Calu3 (cell line): ENCODE data around the gene RAD51B. TPM values are rescaled to one million over a fixed set of nuclear protein-coding genes. Genes with fewer than 3 reads are reported as not detected.
"Not testable (repeated sequence)": the region's sequence is repeated elsewhere in the genome, so short reads cannot be mapped to it uniquely, and the experiment has no call there.

Experiments used
- BruUV-seq: library from RNA; stranded (reverse); fragments of 400-500 nt; replicated peaks from 2 replicates; lab custom pipeline; 2021; lab: Mats Ljungman, UMichigan
- CTCF ChIA-PET: fragments of 300-600 bp; sonication (Branson Sonifier 250); formaldehyde crosslinking; loops from one replicate; lab custom pipeline; 2022; ENCODE audit warnings: antibody characterized with exemption; lab: Charles Lee
- DNase-seq: peaks from one replicate; pipeline ENCODE4 v3.0.0; 2022
- H3K27ac Mint-ChIP-seq: one replicate; pipeline ENCODE4 v1.8.0; 2022; ENCODE audit warnings: mixed read lengths; ENCODE audit not compliant: unreplicated experiment
- H3K27me3 Mint-ChIP-seq: one replicate; pipeline ENCODE4 v1.8.0; 2022; ENCODE audit warnings: mixed read lengths; ENCODE audit not compliant: unreplicated experiment
- H3K36me3 Mint-ChIP-seq: one replicate; pipeline ENCODE4 v1.8.0; 2022; ENCODE audit warnings: mild to moderate bottlenecking, moderate library complexity, mixed read lengths; ENCODE audit not compliant: insufficient read depth, unreplicated experiment
- H3K4me1 Mint-ChIP-seq: one replicate; pipeline ENCODE4 v1.8.0; 2022; ENCODE audit warnings: mild to moderate bottlenecking, low read depth, mixed read lengths; ENCODE audit not compliant: unreplicated experiment
- H3K4me3 Mint-ChIP-seq: one replicate; pipeline ENCODE4 v1.8.0; 2022; ENCODE audit warnings: mild to moderate bottlenecking, low read depth, moderate library complexity, mixed read lengths; ENCODE audit not compliant: unreplicated experiment
- H3K9me3 Mint-ChIP-seq: one replicate; pipeline ENCODE4 v1.8.0; 2022; ENCODE audit warnings: low read depth, mixed read lengths; ENCODE audit not compliant: unreplicated experiment
- intact Hi-C: fragments of 100-400 bp; cut with micrococcal nuclease; formaldehyde crosslinking; loops from one replicate; pipeline ENCODE4 v1.10.0; 2022; ENCODE audit not compliant: unreplicated experiment
- total RNA-seq: library from RNA; stranded (reverse); gene quantifications from 2 replicates; pipeline ENCODE4 v1.2.3, GENCODE V29; 2022
- TF ChIP-seq, protein P1 (sequence below): fragments of 200-600 bp; IDR thresholded peaks from one replicate; pipeline ENCODE4 v1.8.0; 2022; ENCODE audit warnings: antibody characterized with exemption; ENCODE audit not compliant: unreplicated experiment

The RAD51B gene
- total RNA-seq, 1 experiment from 2014 or later = 24.7 TPM

DNA sequence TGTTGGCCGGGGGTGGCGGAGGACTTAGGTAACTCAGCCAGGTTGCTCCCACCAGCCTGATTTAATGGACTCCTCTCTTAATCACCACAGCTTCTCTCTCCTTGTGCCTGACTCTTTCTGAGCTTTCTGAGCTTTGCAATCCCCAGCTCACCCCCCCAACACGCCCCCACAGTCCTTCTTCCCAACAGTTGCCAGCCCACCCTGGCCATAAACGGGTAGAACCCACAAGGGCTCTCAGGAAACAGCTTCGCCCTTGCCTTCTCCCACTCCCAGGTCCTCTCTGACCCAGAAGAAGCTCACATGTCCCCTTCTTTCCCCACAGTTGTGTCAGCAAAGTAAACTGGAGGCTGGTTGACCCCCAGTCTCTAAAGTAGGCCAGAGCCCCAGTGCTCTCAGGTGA is 940.4 kb downstream of the RAD51B start:
- CTCF ChIA-PET = interaction anchor here (0.7 to 1.0 kb wide), 3 partner anchors 15 to 26 kb away, joined by 3 to 4 read pairs (median 3); no protein-coding TSS in a partner anchor

DNA sequence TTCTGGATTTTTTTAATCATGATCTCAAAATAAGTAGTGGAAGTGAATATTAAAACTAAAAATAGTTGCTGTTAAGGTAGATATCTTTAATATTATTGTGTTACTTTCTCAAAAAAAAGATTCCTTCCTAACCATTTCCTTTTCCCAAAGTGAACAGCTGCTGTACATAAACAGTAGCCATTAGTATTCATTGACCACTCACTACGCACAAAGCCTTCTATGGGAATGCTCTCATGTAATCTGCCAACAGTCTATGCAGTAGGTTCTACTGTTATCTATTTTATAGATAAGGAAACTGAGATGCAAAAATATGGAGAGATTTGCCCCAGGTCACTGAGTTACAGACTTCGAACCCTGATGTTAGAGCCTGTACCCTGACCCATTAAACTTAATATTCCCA is 941.2 kb downstream of the RAD51B start:
- intact Hi-C loops = no loop called here
- H3K4me1 Mint-ChIP-seq = peaks cover 17% of the 10 kb centered on the region
- no peaks in the 10 kb centered on the region for H3K36me3 Mint-ChIP-seq
- no peaks in the 10 kb centered on the region for H3K27me3 Mint-ChIP-seq
- H3K4me3 Mint-ChIP-seq = no peak overlapping the region
- H3K27ac Mint-ChIP-seq = no peak overlapping the region
- H3K9me3 Mint-ChIP-seq = no peaks in the 10 kb centered on the region
- BruUV-seq = no TSS peak
- no peak for DNase-seq
- CTCF ChIA-PET = no interaction called here
- TF ChIP-seq, protein P1, sequence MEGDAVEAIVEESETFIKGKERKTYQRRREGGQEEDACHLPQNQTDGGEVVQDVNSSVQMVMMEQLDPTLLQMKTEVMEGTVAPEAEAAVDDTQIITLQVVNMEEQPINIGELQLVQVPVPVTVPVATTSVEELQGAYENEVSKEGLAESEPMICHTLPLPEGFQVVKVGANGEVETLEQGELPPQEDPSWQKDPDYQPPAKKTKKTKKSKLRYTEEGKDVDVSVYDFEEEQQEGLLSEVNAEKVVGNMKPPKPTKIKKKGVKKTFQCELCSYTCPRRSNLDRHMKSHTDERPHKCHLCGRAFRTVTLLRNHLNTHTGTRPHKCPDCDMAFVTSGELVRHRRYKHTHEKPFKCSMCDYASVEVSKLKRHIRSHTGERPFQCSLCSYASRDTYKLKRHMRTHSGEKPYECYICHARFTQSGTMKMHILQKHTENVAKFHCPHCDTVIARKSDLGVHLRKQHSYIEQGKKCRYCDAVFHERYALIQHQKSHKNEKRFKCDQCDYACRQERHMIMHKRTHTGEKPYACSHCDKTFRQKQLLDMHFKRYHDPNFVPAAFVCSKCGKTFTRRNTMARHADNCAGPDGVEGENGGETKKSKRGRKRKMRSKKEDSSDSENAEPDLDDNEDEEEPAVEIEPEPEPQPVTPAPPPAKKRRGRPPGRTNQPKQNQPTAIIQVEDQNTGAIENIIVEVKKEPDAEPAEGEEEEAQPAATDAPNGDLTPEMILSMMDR = no peak

More for the DNA sequence above, 940.4 kb downstream of the RAD51B start:
- no TSS peak for BruUV-seq
- no peaks in the 10 kb centered on the region for H3K9me3 Mint-ChIP-seq
- H3K36me3 Mint-ChIP-seq = no peaks in the 10 kb centered on the region
- H3K4me1 Mint-ChIP-seq = peaks cover 17% of the 10 kb centered on the region
- intact Hi-C loops = no loop called here
- no peak overlapping the region for H3K27ac Mint-ChIP-seq
- TF ChIP-seq, protein P1 = no peak
- DNase-seq = no peak
- H3K4me3 Mint-ChIP-seq = no peak overlapping the region
- H3K27me3 Mint-ChIP-seq = no peaks in the 10 kb centered on the region

DNA sequence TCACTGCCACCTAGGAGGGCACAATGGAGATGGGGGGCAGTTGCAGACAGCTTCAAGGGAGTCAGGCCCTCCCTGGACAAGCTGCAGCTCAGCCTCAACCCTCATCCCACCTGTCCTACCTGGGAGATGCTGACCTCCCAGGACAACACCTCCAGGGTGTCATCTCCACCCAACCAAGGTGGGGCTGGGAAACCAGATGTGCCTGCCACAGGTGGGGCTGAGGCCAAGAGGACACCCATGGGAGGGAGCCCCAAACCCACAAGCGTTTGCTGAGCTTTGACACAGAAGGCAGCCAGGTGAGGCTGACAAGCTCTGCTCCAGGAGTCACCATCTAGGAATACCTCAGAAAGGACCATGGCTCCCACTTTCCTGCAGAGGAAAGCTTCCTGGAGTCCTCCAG is 941.8 kb downstream of the RAD51B start:
- no peaks in the 10 kb centered on the region for H3K27me3 Mint-ChIP-seq
- no TSS peak for BruUV-seq
- no peak overlapping the region for H3K27ac Mint-ChIP-seq

DNA sequence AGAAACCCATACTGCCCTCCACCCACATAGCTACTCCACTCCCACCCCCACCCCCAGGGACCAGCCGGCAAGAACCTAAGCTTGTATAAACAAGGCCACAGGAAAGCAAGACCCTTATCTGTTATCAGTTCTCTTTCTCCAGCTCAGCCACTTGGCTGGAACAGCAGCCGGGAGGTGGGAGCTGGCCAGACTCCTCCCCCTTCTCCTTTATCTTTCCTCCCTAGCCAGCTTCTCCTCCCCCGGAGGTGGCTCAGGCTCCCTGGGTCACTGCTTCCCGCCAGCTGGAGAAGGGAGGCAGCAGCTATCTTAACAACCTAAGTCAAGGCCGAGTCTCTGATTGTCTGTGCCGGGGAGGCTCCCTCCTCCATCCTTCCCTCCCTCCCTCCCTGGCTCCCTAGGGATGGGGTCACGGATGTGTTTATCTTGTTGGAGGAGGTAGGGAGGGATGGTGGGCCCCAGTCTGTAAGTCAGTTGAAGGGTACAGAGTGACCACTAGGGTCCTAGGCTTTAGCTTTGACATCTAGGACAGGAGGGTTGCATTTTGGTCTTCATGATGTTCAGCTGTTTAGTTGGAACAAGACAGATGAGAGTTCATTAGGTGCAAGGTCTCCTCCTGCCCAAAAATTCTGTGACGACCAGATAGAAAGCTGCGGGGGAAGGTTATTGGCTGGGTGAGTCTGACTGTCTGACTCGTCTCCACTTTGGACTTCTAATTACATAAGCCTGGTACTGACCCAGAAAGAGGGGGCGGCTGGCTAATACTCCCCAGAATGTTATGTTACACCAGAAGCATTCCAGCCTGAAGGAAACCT is 943.6 kb downstream of the RAD51B start:
- no peaks in the 10 kb centered on the region for H3K27me3 Mint-ChIP-seq
- no peak for DNase-seq
- TF ChIP-seq, protein P1 = no peak
- CTCF ChIA-PET = interaction anchor here (0.6 to 1.1 kb wide), 5 partner anchors 10 to 600 kb away, joined by 3 to 6 read pairs (median 5); no protein-coding TSS in a partner anchor
- H3K9me3 Mint-ChIP-seq = no peaks in the 10 kb centered on the region
- peaks cover 10% of the 10 kb centered on the region for H3K4me1 Mint-ChIP-seq
- no peaks in the 10 kb centered on the region for H3K36me3 Mint-ChIP-seq
- intact Hi-C loops = no loop called here
- no peak overlapping the region for H3K27ac Mint-ChIP-seq
- BruUV-seq = no TSS peak
- H3K4me3 Mint-ChIP-seq = no peak overlapping the region

More for the DNA sequence above, 941.8 kb downstream of the RAD51B start:
- Mint-ChIP-seq H3K4me1 (peaks cover 11% of the 10 kb centered on the region), H3K4me3 (no peak overlapping the region), H3K36me3 (no peaks in the 10 kb centered on the region), H3K9me3 (no peaks in the 10 kb centered on the region)
- TF ChIP-seq, protein P1 = no peak
- CTCF ChIA-PET = no interaction called here
- intact Hi-C loops = no loop called here
- DNase-seq = no peak

DNA sequence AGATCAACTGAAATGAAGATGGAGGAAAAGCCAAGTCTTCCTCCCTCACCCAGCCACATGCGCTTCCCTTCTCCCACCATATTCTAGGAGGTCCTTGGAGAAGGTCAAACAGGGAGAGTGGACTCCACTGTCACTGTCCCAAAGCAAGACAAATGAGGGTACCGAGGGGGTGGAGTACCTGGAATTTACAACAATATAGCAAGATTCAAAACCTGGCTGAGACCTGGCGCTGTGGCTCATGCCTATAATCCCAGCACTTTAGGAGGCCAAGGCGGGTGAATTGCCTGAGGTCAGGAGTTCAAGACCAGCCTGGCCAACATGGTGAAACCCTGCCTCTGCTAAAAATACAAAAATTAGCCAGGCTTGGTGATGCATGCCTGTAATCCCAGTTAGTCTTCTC is 944.3 kb downstream of the RAD51B start:
- H3K27ac Mint-ChIP-seq, DNase-seq, H3K36me3 Mint-ChIP-seq, H3K4me1 Mint-ChIP-seq, BruUV-seq, H3K9me3 Mint-ChIP-seq, intact Hi-C loops, H3K27me3 Mint-ChIP-seq, CTCF ChIA-PET, H3K4me3 Mint-ChIP-seq: not testable (repeated sequence)
